Tibial nerve (tissue), 3 donors: Measurements from ENCODE around the gene HAPSTR1.

Source experiments
- CTCF ChIP-seq, 5 experiments: fragments of 200-600 bp in 3 of 5; fragments of 450-650 bp in 2 of 5; sonication (generic) in 3 of 5; IDR thresholded peaks; one replicate each; pipeline ENCODE4 v1.5.1; 2016 to 2019; ENCODE audit warnings: antibody characterized with exemption in 5 of 5, mild to moderate bottlenecking in 3 of 5, moderate library complexity in 2 of 5
- POLR2A ChIP-seq, 2 donors: fragments of 450-650 bp; IDR thresholded peaks; one replicate each; pipeline ENCODE4 v1.6.1; 2017; ENCODE audit warnings: antibody characterized with exemption in 2 of 2, mild to moderate bottlenecking in 2 of 2, moderate library complexity in 2 of 2

- TF ChIP-seq CTCF (IDR thresholded peaks at IDR 0.05), result no peak
- TF ChIP-seq POLR2A (IDR thresholded peaks at IDR 0.05), result no peak
These were observed 23.8 kb downstream of the HAPSTR1 start for GRCh38 chr16:9115277-9115676.
